H1 (cell line): ENCODE results near the gene SHANK1. TPM values are rescaled to one million over a fixed set of nuclear protein-coding genes. Genes with fewer than 3 reads are reported as not detected.

Experiments used
- CTCF ChIA-PET: fragments of 300-600 bp; sonication (Branson Sonifier 250); formaldehyde crosslinking; loops from one replicate; lab custom pipeline; 2021; ENCODE audit not compliant: partially characterized antibody; lab: Charles Lee
- POLR2A ChIA-PET: fragments of 300-600 bp; sonication (Branson Sonifier 250); formaldehyde crosslinking; loops from one replicate; lab custom pipeline; 2021; ENCODE audit warnings: inconsistent platforms; ENCODE audit not compliant: partially characterized antibody; lab: Charles Lee
- DNase-seq, 2 experiments: peaks; one replicate each; pipeline versions ENCODE4 v3.0.0 to v3.0.0-alpha.2; 2010 to 2022; ENCODE audit warnings: low spot score in 2 of 2, low read depth in 1 of 2, mixed read lengths in 1 of 2
- FAIRE-seq: peaks from 2 replicates; lab custom pipeline; 2011; peaks lifted over from hg19 to GRCh38; lab: Jason Lieb, UNC
- H2AFZ ChIP-seq: 2 replicates; pipeline ENCODE4 v1.8.1; 2012; ENCODE audit warnings: low read length, inconsistent platforms
- H2AK5ac ChIP-seq: 2 replicates; pipeline ENCODE4 v1.6.1; 2013; ENCODE audit warnings: low read depth, low read length
- H2BK120ac ChIP-seq: replicated peaks from 2 replicates; pipeline ENCODE3; 2013; ENCODE audit warnings: low read depth, low read length, inconsistent platforms
- H2BK12ac ChIP-seq: 2 replicates; pipeline ENCODE4 v1.6.1; 2013; ENCODE audit warnings: low read depth, low read length
- H2BK15ac ChIP-seq: 2 replicates; pipeline ENCODE4 v1.6.1; 2013; ENCODE audit warnings: low read length
- H2BK20ac ChIP-seq: 2 replicates; pipeline ENCODE4 v1.6.1; 2013; ENCODE audit warnings: low read length
- H2BK5ac ChIP-seq: 2 replicates; pipeline ENCODE4 v1.6.1; 2013; ENCODE audit warnings: low read depth, low read length
- H3K14ac ChIP-seq: 2 replicates; pipeline ENCODE4 v1.6.1; 2013; ENCODE audit warnings: inconsistent platforms; ENCODE audit not compliant: insufficient read length
- H3K18ac ChIP-seq: 2 replicates; pipeline ENCODE4 v1.6.1; 2013; ENCODE audit warnings: low read length; ENCODE audit errors: extremely low read depth
- H3K23ac ChIP-seq: 2 replicates; pipeline ENCODE4 v1.6.1; 2013; ENCODE audit warnings: inconsistent platforms; ENCODE audit not compliant: insufficient read length
- H3K23me2 ChIP-seq: 2 replicates; pipeline ENCODE4 v1.6.1; 2013; ENCODE audit warnings: low read depth, low read length
- H3K27ac ChIP-seq: 2 replicates; pipeline ENCODE4 v1.6.1; 2011; ENCODE audit warnings: low read depth, low read length, inconsistent platforms
- H3K27me3 ChIP-seq, 4 experiments: replicated peaks in 1 of 4; 1 replicate in 1 of 4; 2 replicates in 3 of 4; pipeline versions ENCODE4 v1.6.1 to v1.8.1; 2011 to 2013; ENCODE audit warnings: low read length in 3 of 4, mild to moderate bottlenecking in 3 of 4, inconsistent platforms in 2 of 4, mixed read lengths in 2 of 4, moderate library complexity in 1 of 4; ENCODE audit not compliant: control insufficient read depth in 3 of 4, insufficient read depth in 3 of 4; ENCODE audit errors: extremely low read depth in 1 of 4
- H3K36me3 ChIP-seq, 4 experiments: 2 replicates each; pipeline versions ENCODE4 v1.6.1 to v1.8.1; 2011 to 2013; ENCODE audit warnings: mild to moderate bottlenecking in 4 of 4, low read length in 3 of 4, moderate library complexity in 2 of 4, control low read depth in 1 of 4, inconsistent platforms in 1 of 4; ENCODE audit not compliant: insufficient read depth in 4 of 4, control insufficient read depth in 2 of 4
- H3K4ac ChIP-seq: replicated peaks from 2 replicates; pipeline ENCODE3; 2013; ENCODE audit warnings: low read length, low read depth, mixed read lengths, inconsistent platforms; ENCODE audit not compliant: insufficient read length
- H3K4me1 ChIP-seq, 4 experiments: replicated peaks in 1 of 4; 1 replicate in 1 of 4; 2 replicates in 3 of 4; pipeline versions ENCODE4 v1.6.1 to v1.8.1; 2011 to 2013; ENCODE audit warnings: low read length in 3 of 4, inconsistent platforms in 2 of 4, mixed read lengths in 1 of 4; ENCODE audit not compliant: insufficient read depth in 4 of 4, control insufficient read depth in 3 of 4
- H3K4me2 ChIP-seq, 2 experiments: 2 replicates each; pipeline versions ENCODE4 v1.6.1 to v1.8.1; 2011 to 2013; ENCODE audit warnings: low read depth in 2 of 2, low read length in 2 of 2, control low read depth in 1 of 2, inconsistent platforms in 1 of 2, mild to moderate bottlenecking in 1 of 2; ENCODE audit not compliant: insufficient read depth in 1 of 2
- H3K4me3 ChIP-seq, 4 experiments: fragments of 200-600, 300-600 bp in 1 of 4; sonication (generic), shearing (Covaris generic), sonication (Bioruptor Twin) in 1 of 4; 2 replicates each; pipeline versions ENCODE4 v1.5.1 to v1.8.1; 2011 to 2016; ENCODE audit warnings: low read length in 4 of 4, low read depth in 3 of 4, control low read depth in 2 of 4, inconsistent platforms in 2 of 4, mild to moderate bottlenecking in 2 of 4, mixed read lengths in 1 of 4, moderate library complexity in 1 of 4; ENCODE audit not compliant: insufficient read depth in 2 of 4; ENCODE audit errors: extremely low read depth in 1 of 4
- H3K56ac ChIP-seq: replicated peaks from 2 replicates; pipeline ENCODE3; 2013; ENCODE audit warnings: low read depth, mild to moderate bottlenecking, mixed read lengths, low read length, inconsistent platforms; ENCODE audit not compliant: insufficient read length
- H3K79me1 ChIP-seq: 2 replicates; pipeline ENCODE4 v1.6.1; 2013; ENCODE audit warnings: low read depth, low read length, control low read depth
- H3K79me2 ChIP-seq, 2 experiments: 2 replicates each; pipeline versions ENCODE4 v1.6.1 to v1.8.1; 2012 to 2013; ENCODE audit warnings: low read length in 2 of 2, mild to moderate bottlenecking in 2 of 2, inconsistent platforms in 1 of 2; ENCODE audit not compliant: insufficient read depth in 2 of 2, control insufficient read depth in 1 of 2
- H3K9ac ChIP-seq, 4 experiments: replicated peaks in 1 of 4; 1 replicate in 1 of 4; 2 replicates in 3 of 4; pipeline versions ENCODE4 v1.6.1 to v1.8.1; 2011 to 2013; ENCODE audit warnings: low read depth in 3 of 4, low read length in 3 of 4, control low read depth in 2 of 4, mild to moderate bottlenecking in 2 of 4, moderate library complexity in 2 of 4, inconsistent platforms in 1 of 4; ENCODE audit errors: extremely low read depth in 1 of 4
- H3K9me3 ChIP-seq, 2 experiments: 2 replicates each; pipeline versions ENCODE4 v1.6.1 to v1.8.1; 2012 to 2013; ENCODE audit warnings: mild to moderate bottlenecking in 2 of 2, moderate library complexity in 2 of 2, control low read depth in 1 of 2, inconsistent platforms in 1 of 2, low read depth in 1 of 2, low read length in 1 of 2, mixed read lengths in 1 of 2; ENCODE audit not compliant: insufficient read depth in 2 of 2
- H4K20me1 ChIP-seq, 2 experiments: replicated peaks in 1 of 2; 2 replicates each; pipeline versions ENCODE3 to v1.8.1; 2011 to 2013; ENCODE audit warnings: inconsistent platforms in 2 of 2, low read length in 2 of 2, mild to moderate bottlenecking in 1 of 2; ENCODE audit not compliant: insufficient read depth in 2 of 2, control insufficient read depth in 1 of 2
- H4K5ac ChIP-seq: 2 replicates; pipeline ENCODE4 v1.6.1; 2013; ENCODE audit warnings: low read length, low read depth, mixed read lengths, inconsistent platforms; ENCODE audit not compliant: insufficient read length
- H4K8ac ChIP-seq: 2 replicates; pipeline ENCODE4 v1.8.0; 2013; ENCODE audit warnings: mild to moderate bottlenecking, moderate library complexity, low read length, inconsistent platforms; ENCODE audit not compliant: insufficient read depth; ENCODE audit errors: extremely low read depth
- H4K91ac ChIP-seq: replicated peaks from 2 replicates; pipeline ENCODE3; 2013; ENCODE audit warnings: low read length, mixed read lengths, inconsistent platforms; ENCODE audit not compliant: insufficient read length
- HDAC6 ChIP-seq: IDR thresholded peaks from one replicate; pipeline ENCODE4 v1.7.1; 2012; ENCODE audit warnings: low read depth, mild to moderate bottlenecking, inconsistent platforms, low read length, moderate library complexity
- SAP30 ChIP-seq: fragments of 300-600 bp; sonication (generic); IDR thresholded peaks from 2 replicates; pipeline ENCODE4 v1.7.1; 2012; ENCODE audit warnings: low read length, moderate library complexity, mild to moderate bottlenecking, inconsistent platforms; ENCODE audit not compliant: insufficient read depth, insufficient replicate concordance
- WGBS, 2 experiments: shearing (Covaris generic) in 1 of 2; methylation state at CpG; one replicate each; pipeline versions ENCODE4 v1.1.6 to v1.1.7; 2013 to 2015; ENCODE audit warnings: low lambda C conversion rate in 2 of 2, mixed read lengths in 2 of 2, inconsistent platforms in 1 of 2, low coverage in 1 of 2, missing lambda C conversion rate in 1 of 2; ENCODE audit not compliant: insufficient replicate concordance in 2 of 2, insufficient coverage in 1 of 2, insufficient read length in 1 of 2; ENCODE audit errors: extremely low coverage in 1 of 2, missing lambda C conversion rate in 1 of 2; 5-methylcytosine and 5-hydroxymethylcytosine counted together
- polyA plus RNA-seq, 7 experiments: library from polyadenylated mRNA; depleted of rRNA in 3 of 7; stranded (reverse) in 5 of 7; unstranded in 2 of 7; fragments of >200 nt in 5 of 7; fragments of 200-250 nt in 2 of 7; gene quantifications; 1 replicate in 5 of 7; 2 replicates in 1 of 7; 4 replicates in 1 of 7; pipeline versions ENCODE4 v1.2.1 to v1.2.3, GENCODE V29; 2011 to 2013; ENCODE audit warnings: missing spikeins in 2 of 7, mixed read lengths in 2 of 7
- total RNA-seq: library from RNA; stranded (reverse); fragmentation: NEBNext Ultra II Directional; extraction: Animal tissue kit (Norgen Biotek cat#: 25700); gene quantifications from 2 replicates; pipeline ENCODE4 v1.2.1, GENCODE V29; 2021
- TF ChIP-seq, protein P1 (sequence below): IDR thresholded peaks from 2 replicates; pipeline ENCODE4 v1.6.1; 2011; ENCODE audit warnings: low read length, improper control_type of control experiment

The SHANK1 gene
- total and polyA plus RNA-seq, 2 of the 8 experiments (the other 6 are each of a cell fraction or from before 2014, with no cell fraction given), result 1.1 to 3.7 TPM

DNA sequence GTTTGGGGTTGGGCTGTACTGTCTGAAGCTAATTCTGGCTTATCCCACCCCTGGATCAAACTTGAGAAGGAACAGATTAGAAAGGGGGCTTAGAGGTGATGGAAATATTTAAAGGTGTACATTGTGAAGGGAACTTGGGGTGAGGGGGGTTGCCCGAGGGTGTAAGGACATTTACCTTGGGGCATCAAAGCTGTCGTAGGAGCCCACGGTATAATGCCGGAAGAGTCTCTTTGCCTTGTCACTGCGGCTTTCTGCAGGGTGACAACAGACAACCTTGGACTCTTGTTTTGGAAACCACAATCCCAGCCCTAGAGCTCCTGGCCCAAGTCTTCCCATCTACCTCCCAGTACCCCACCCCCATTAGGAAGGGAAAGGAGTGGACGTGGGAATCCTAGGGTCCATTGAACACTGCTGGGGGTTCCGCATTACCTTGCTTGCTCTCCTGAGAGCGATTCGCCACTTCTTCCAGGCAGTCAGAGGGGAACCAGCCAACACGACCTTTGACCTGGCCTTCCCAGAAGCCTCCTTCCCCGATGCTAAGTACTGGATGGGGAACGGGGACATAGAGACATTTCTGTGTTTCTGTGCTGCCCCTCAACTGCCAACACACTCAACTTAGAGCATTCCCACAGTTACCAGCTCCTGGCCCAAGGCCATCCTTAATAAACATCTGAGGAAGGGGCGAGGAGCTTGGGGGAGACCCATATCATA is 22.0 kb downstream of the SHANK1 start:
- Histone ChIP-seq H3K27ac (no peak overlapping the region), H4K91ac (no peak overlapping the region), H3K4me3 (no peak overlapping the region), H2BK20ac (no peak overlapping the region), H3K18ac (no peak overlapping the region), H2BK5ac (no peak overlapping the region), H2BK12ac (no peak overlapping the region), H3K4me2 (no peak overlapping the region), H4K5ac (no peak overlapping the region), H2AK5ac (no peak overlapping the region), H3K14ac (no peak overlapping the region), H3K23me2 (peaks cover 17% of the 10 kb centered on the region), H3K4ac (no peak overlapping the region), H2AFZ (no peak overlapping the region), H2BK120ac (no peak overlapping the region), H3K9ac (no peak overlapping the region), H3K79me2 (no peaks in the 10 kb centered on the region), H3K9me3 (no peaks in the 10 kb centered on the region), H3K27me3 (peaks cover 9 to 68% (median 60%) of the 10 kb centered on the region in 4 experiments), H2BK15ac (no peak overlapping the region), H3K4me1 (peaks cover 0 to 23% (median 19%) of the 10 kb centered on the region in 4 experiments; a peak in 6 of 7 replicates), H3K23ac (no peak overlapping the region), H4K8ac (no peak overlapping the region; the same call in 1 of the 2 replicates), H3K36me3 (no peaks in the 10 kb centered on the region), H3K56ac (no peak overlapping the region), H3K79me1 (no peaks in the 10 kb centered on the region), H4K20me1 (peaks cover 0 to 24% of the 10 kb centered on the region in 2 experiments)
- no peak for FAIRE-seq
- WGBS, 2 experiments, result 81% methylated on average over 12 of the region's 13 CpGs; no CpG with 5 or more reads in 1 of the 2 experiments
- CTCF ChIA-PET, result interaction anchor here (1.0 to 2.1 kb wide), 8 partner anchors 8 to 141 kb away, joined by 3 to 10 read pairs (median 4); partner anchors contain the start of gene CLEC11A
- DNase-seq, result no peak
- POLR2A ChIA-PET, result interaction anchor here (0.7 to 0.8 kb wide), 2 partner anchors 37 to 107 kb away, joined by 3 read pairs; no protein-coding TSS in a partner anchor
- TF ChIP-seq SAP30, result no peak
- TF ChIP-seq, protein P1, sequence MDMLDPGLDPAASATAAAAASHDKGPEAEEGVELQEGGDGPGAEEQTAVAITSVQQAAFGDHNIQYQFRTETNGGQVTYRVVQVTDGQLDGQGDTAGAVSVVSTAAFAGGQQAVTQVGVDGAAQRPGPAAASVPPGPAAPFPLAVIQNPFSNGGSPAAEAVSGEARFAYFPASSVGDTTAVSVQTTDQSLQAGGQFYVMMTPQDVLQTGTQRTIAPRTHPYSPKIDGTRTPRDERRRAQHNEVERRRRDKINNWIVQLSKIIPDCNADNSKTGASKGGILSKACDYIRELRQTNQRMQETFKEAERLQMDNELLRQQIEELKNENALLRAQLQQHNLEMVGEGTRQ, result no peak
- no peak for TF ChIP-seq HDAC6
